Measurements from ENCODE around the gene ZNF441. TPM values are rescaled to one million over a fixed set of nuclear protein-coding genes. Genes with fewer than 3 reads are reported as not detected.

ZNF441 gene
- total RNA-seq, 1 experiment from 2014 or later, result 0.85 TPM

DNA sequence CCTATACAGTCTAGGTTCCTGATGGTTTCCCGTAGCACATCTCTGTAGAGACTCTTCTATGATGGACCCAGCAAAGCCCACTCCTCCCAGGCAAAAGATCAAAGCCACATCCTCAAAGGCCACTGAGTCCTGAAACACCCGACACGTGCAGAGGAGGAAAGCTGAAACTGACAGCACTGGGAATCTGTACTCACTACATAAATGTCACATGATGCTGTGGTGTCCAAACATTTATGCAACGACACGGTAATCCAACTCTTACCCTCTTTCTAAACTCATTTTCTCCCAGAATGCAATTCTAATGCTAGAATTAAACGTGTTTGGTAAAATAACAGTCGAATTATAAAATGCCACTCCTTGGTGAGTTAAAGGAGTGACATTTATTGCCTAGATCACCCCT lies 7.0 kb upstream of the ZNF441 start:
- H2AFZ ChIP-seq (ENCODE audit: low read length), result no peak overlapping the region
- H3K79me1 ChIP-seq (ENCODE audit: insufficient read depth, low read depth, low read length, poor library complexity, severe bottlenecking), result no peaks in the 10 kb centered on the region
- H3K14ac ChIP-seq (ENCODE audit: insufficient read depth, low read length), result no peak overlapping the region
- H2BK120ac ChIP-seq (ENCODE audit: low read depth, low read length, poor library complexity, severe bottlenecking), result no peak overlapping the region
- no peak overlapping the region for H3K9ac ChIP-seq (ENCODE audit: extremely low read depth, insufficient read length, low read length)
- H3K4me1 ChIP-seq (ENCODE audit: insufficient read depth, low read length), result no peaks in the 10 kb centered on the region
- no peak overlapping the region for H2BK12ac ChIP-seq (ENCODE audit: insufficient read length, low read depth, low read length)
- H3K9me3 ChIP-seq (ENCODE audit: control insufficient read depth, low read depth, low read length), result peaks cover 11% of the 10 kb centered on the region
- no peak overlapping the region for H3K4me2 ChIP-seq (ENCODE audit: insufficient read depth, insufficient read length, low read length)
- no peak overlapping the region for H2BK5ac ChIP-seq (ENCODE audit: insufficient read length, low read length)
- H3K23me2 ChIP-seq (ENCODE audit: insufficient read length, low read depth, low read length, poor library complexity, severe bottlenecking), result no peaks in the 10 kb centered on the region
- WGBS (ENCODE audit: extremely low coverage, insufficient read length, low lambda C conversion rate), result no CpG with 5 or more reads among the region's 7 CpGs
- Mint-ChIP-seq H3K27me3 (ENCODE audit: low read depth) (peaks cover 44% of the 10 kb centered on the region), H3K4me3 (no peak overlapping the region), H3K27ac (no peak overlapping the region), H3K36me3 (ENCODE audit: insufficient read depth in 1 of 3, low read depth in 3 of 3) (peaks cover 0 to 4% (median 0%) of the 10 kb centered on the region in 3 experiments; a peak in 1 of 7 replicates), H3K4me1 (no peaks in the 10 kb centered on the region), H3K9me3 (peaks cover 36 to 40% of the 10 kb centered on the region in 2 experiments)
- no peaks in the 10 kb centered on the region for H3K79me2 ChIP-seq (ENCODE audit: insufficient read depth, low read length)
- H4K8ac ChIP-seq (replicated peaks; ENCODE audit: insufficient read length, low read depth, low read length), result no peak overlapping the region
- H3T11ph ChIP-seq (ENCODE audit: low read length), result no peak overlapping the region
- H2BK15ac ChIP-seq (ENCODE audit: low read depth, low read length), result no peak overlapping the region
- no peak overlapping the region for H2AK5ac ChIP-seq (ENCODE audit: insufficient read length, low read length)
- no peak for DNase-seq
- TF ChIP-seq, protein P1, sequence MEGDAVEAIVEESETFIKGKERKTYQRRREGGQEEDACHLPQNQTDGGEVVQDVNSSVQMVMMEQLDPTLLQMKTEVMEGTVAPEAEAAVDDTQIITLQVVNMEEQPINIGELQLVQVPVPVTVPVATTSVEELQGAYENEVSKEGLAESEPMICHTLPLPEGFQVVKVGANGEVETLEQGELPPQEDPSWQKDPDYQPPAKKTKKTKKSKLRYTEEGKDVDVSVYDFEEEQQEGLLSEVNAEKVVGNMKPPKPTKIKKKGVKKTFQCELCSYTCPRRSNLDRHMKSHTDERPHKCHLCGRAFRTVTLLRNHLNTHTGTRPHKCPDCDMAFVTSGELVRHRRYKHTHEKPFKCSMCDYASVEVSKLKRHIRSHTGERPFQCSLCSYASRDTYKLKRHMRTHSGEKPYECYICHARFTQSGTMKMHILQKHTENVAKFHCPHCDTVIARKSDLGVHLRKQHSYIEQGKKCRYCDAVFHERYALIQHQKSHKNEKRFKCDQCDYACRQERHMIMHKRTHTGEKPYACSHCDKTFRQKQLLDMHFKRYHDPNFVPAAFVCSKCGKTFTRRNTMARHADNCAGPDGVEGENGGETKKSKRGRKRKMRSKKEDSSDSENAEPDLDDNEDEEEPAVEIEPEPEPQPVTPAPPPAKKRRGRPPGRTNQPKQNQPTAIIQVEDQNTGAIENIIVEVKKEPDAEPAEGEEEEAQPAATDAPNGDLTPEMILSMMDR (conservative IDR thresholded peaks at IDR 0.05), result no peak
- H4K91ac ChIP-seq (ENCODE audit: insufficient read length, low read depth, low read length), result no peak overlapping the region
- H4K5ac ChIP-seq (ENCODE audit: insufficient read length, low read depth, low read length), result no peak overlapping the region
- no peak overlapping the region for H3K18ac ChIP-seq (ENCODE audit: insufficient read length, low read depth, low read length)
- no peaks in the 10 kb centered on the region for H4K20me1 ChIP-seq (ENCODE audit: control insufficient read depth, insufficient read depth, insufficient read length)
- H3K4ac ChIP-seq (ENCODE audit: low read depth, low read length), result no peak overlapping the region
- no peak overlapping the region for H3K56ac ChIP-seq (ENCODE audit: insufficient read length, low read depth, low read length)
- H3K27ac ChIP-seq (ENCODE audit: insufficient read length, low read depth, low read length), result no peak overlapping the region
- H3K27me3 ChIP-seq (ENCODE audit: insufficient read depth, low read length), result no peaks in the 10 kb centered on the region
- no peak overlapping the region for H2BK20ac ChIP-seq (ENCODE audit: low read depth, low read length, poor library complexity, severe bottlenecking)
- H3K23ac ChIP-seq (ENCODE audit: insufficient read length, low read depth, low read length), result no peak overlapping the region
